Ectodermal cell (in vitro differentiated cells): ENCODE results near the gene ZCCHC24.

Source experiments
- H3K27ac ChIP-seq: 2 replicates; pipeline ENCODE4 v1.7.0; 2013; ENCODE audit warnings: mild to moderate bottlenecking, low read depth, low read length; ENCODE audit not compliant: insufficient read depth, poor library complexity, severe bottlenecking
- H3K27me3 ChIP-seq: 2 replicates; pipeline ENCODE4 v1.7.0; 2013; ENCODE audit warnings: mild to moderate bottlenecking, low read length; ENCODE audit not compliant: insufficient read depth, control insufficient read depth, poor library complexity, severe bottlenecking
- H3K36me3 ChIP-seq: one replicate; pipeline ENCODE4 v1.7.0; 2013; ENCODE audit warnings: low read length; ENCODE audit not compliant: control insufficient read depth, insufficient read depth
- H3K4me1 ChIP-seq: one replicate; pipeline ENCODE4 v1.7.0; 2013; ENCODE audit warnings: low read length; ENCODE audit not compliant: control insufficient read depth, insufficient read depth
- H3K4me3 ChIP-seq: 2 replicates; pipeline ENCODE4 v1.7.0; 2013; ENCODE audit warnings: low read depth, low read length, control low read depth; ENCODE audit not compliant: insufficient read depth
- H3K9me3 ChIP-seq: 2 replicates; pipeline ENCODE4 v1.7.0; 2013; ENCODE audit warnings: mild to moderate bottlenecking, low read length, moderate library complexity; ENCODE audit not compliant: control insufficient read depth
- WGBS, 2 experiments: methylation state at CpG; one replicate each; pipeline ENCODE4 v1.1.7; 2013; ENCODE audit warnings: missing lambda C conversion rate in 2 of 2; 5-methylcytosine and 5-hydroxymethylcytosine counted together

The ZCCHC24 gene

DNA sequence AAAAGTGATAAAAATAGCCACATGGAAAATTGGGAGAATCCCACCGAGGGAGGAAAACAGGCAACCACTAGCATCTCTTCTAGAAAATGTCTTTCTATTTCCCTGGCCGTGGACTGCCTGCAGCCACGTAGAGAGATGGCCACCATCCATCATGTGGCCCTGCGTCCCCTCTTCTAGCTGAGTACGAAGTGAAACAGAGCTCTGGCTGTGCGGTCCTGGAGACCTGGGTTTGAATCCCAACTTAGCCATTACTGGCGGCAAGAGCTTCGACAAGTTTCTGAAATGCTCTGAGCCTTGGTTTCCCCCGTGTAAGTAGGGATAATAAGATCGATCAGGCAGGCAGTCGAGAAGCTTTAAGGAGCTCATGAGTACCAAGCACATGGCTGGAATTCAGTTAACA lies 32.9 kb downstream of the ZCCHC24 start:
- Histone ChIP-seq H3K27me3 (no peaks in the 10 kb centered on the region), H3K4me1 (peaks cover 7% of the 10 kb centered on the region), H3K4me3 (no peak overlapping the region), H3K36me3 (no peaks in the 10 kb centered on the region), H3K27ac (no peak overlapping the region), H3K9me3 (no peaks in the 10 kb centered on the region)
- 95 to 96% methylated on average over 11 of the region's 11 CpGs for whole genome bisulfite sequencing, 2 experiments

DNA sequence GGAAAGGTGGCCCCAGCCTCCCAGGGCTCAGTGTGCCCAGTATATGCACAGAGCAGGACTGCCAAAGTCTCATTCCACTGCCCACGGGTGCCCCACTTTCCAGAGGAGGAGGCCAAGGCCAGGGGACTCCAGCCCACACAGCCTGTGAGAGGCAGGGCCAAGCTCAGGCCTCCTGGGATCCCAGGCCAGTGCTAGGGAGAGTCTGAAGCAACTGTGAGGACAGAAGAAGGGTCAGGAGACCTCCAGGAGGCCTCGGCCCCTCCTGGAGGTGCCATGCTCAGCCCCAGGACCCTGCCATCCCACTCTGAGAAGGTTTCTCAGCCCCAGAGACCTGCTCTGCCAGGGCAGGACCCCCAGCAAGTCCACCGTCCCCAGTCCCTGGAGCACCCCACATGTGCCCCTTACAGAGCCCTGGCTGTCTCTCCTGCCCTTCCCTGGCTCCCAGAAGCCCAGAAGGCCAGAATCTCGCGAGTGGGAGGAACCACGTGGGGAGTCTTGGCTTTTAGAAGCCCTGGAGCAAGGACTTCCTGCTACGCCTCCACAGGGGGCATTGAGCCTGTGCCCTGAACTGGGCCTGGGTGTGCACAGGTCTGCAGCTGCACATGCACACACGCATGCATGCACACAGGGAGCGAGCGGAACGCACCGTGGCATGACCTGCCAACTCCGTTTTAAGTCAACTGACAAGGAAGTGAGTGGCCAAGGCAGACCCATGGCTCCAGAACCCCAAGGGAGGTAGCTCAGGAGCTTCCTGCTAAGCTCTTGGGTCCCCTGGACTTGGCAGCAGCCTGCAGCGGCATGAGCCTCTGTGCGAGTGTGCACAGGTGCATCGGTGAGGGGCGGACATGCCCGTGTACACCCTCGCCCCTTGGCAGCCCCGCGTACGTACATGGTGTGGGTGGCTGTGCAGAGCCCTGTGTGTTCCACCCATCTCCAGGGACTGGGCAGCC lies 33.6 kb downstream of the ZCCHC24 start:
- H3K36me3 ChIP-seq = no peaks in the 10 kb centered on the region
- H3K4me1 ChIP-seq = peaks cover 14% of the 10 kb centered on the region
- no peak overlapping the region for H3K27ac ChIP-seq
- H3K27me3 ChIP-seq = no peaks in the 10 kb centered on the region
- H3K4me3 ChIP-seq = no peak overlapping the region
- H3K9me3 ChIP-seq = no peaks in the 10 kb centered on the region
- 91% methylated on average over 22 of the region's 22 CpGs for WGBS, 2 experiments

DNA sequence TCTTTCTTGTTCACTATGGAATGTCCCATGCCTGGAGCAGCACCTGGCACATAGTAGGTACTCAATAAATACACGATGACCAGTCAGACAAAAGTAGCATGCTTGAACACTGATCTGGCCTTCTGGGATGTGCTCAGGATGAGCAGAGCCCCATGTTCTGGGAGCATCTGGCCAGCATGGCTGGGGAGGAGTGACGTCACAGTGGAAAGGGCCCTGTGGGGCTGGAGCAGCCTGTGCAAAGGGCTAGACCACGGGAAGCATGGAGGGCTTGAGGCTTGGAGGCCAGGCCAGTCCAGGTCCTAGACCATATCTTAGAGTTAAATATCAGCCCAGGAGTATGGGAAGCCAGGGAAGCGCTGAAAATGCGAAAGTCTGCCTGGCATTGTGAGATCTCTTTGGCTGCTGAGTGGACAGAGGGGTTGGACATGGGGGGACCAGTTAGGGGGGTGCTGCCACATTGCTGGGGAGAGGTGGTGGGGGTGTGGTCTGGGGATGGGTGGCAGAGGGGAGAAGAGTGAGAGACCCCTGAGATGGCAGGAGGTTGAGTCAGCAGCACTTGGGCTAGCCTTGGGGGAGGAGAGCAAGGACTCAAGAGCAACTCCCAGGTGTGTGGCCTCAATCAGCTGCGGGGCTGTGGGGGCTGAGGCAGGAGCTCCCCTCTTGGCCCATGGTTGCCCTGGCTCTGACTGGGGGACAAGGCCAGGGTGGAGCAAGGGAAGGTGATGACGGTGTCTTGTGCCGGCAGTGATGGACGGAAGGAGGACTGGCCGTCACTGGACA lies 34.9 kb downstream of the ZCCHC24 start:
- H3K27me3 ChIP-seq = no peaks in the 10 kb centered on the region
- peaks cover 26% of the 10 kb centered on the region for H3K4me1 ChIP-seq
- 95% methylated on average over 10 of the region's 10 CpGs for WGBS, 2 experiments
- no peaks in the 10 kb centered on the region for H3K36me3 ChIP-seq
- no peaks in the 10 kb centered on the region for H3K9me3 ChIP-seq
- no peak overlapping the region for H3K27ac ChIP-seq
- no peak overlapping the region for H3K4me3 ChIP-seq

DNA sequence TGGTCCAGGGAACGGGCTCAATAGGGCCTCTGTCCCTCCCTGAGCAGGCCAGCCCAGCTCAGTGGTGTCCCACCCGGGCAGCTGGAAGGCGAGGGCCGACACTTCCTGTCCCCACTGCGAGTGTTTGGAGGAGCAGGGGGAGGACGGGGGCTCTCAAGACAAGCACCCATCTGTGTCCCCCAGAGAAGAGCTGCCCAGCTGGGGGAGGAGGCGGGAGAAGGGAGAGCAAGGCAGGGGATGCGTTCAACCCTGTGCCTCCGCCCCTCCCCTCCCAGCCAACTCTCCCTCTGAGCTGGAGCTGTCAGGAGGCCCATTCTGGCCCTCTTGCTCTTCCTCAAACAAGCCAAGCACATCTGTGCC lies 35.7 kb downstream of the ZCCHC24 start:
- Histone ChIP-seq H3K4me3 (no peak overlapping the region), H3K27ac (no peak overlapping the region)

DNA sequence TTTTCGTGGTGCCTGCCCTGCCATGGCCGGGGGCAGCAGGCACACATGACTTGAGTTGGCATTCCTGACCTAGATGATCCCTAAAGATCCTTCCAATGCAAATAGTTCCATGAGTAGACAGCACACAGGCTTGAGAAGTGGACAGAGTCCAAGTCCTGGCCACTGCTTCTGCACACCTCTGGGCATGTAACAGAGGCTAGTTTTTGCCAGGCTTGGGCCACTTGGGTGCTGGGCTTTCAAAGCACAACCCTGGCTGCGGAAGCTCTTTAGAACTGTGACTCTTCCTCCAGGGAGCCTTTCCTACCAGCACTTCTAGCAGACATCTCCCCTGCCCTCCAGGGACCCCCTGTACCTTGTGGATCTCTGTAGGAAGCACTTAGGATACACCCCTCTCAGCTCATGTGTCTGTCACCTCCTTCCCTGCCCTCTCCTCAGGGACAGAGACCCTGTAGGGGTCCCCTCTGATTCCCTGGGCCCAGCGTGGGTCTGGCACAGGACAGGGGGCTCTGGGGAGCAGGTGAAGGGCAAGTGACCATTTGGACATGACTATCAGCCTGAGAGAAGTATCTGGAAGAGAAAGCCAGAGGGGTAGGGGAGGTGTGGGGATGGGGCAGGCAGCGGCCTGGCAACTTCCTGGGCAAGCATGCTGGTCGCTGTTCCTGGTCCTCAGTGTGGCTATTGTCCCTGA lies 36.2 kb downstream of the ZCCHC24 start:
- Histone ChIP-seq H3K4me3 (no peak overlapping the region), H3K27ac (no peak overlapping the region), H3K36me3 (no peaks in the 10 kb centered on the region), H3K9me3 (no peaks in the 10 kb centered on the region), H3K27me3 (no peaks in the 10 kb centered on the region), H3K4me1 (peaks cover 40% of the 10 kb centered on the region)
- WGBS, 2 experiments = 77 to 84% methylated on average over 6 of the region's 6 CpGs

More for the DNA sequence above, 35.7 kb downstream of the ZCCHC24 start:
- H3K4me1 ChIP-seq = peaks cover 34% of the 10 kb centered on the region
- H3K27me3 ChIP-seq = no peaks in the 10 kb centered on the region
- no peaks in the 10 kb centered on the region for H3K36me3 ChIP-seq
- WGBS, 2 experiments = 73 to 74% methylated on average over 9 of the region's 9 CpGs
- no peaks in the 10 kb centered on the region for H3K9me3 ChIP-seq

DNA sequence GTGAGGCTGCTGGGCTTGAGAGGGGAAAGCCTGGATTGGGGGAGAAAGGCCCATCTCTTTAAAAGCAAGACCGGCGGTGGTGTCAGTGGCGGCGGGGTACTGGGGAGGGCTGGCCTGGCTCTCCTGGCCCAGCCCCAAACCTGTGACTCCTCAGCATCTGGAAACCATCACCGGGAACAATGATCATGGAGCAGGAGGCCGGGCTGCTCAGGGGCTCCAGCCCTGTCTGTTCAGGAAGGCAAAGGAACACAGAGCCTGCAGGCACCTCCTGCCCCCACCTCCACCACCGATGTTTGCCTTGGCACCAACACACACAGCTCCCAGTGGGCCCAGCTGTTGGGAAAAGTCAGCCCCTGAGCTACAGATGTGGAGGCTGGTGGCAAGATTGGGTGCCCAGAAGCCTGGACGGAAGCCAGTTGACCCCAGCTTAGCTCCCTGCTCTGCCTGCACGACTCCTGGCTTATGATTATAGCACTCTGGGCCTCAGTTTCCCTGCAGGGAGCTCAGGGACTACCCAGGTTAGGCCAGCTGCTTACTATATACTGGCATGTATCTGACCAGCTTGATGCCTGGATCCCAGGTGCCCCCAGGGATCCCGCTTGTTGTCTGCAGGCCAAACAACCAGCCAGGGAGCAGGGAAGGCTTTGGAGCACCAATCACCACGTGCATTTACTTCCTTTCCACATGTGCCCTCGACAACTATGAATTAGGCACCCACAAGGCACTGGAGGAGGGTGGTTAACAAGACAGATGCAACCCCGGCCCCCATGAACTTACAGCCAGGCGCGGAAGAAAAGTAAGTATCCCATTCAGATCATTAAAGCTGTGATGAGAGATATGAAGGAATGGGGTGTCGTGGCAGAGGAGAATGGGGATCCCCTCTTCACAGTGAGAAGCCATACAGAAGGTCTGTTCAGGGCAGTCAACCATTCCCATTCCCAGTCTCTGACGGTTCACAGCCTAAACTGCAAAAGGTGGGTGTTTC lies 37.3 kb downstream of the ZCCHC24 start:
- H3K4me3 ChIP-seq = no peak overlapping the region
- no peaks in the 10 kb centered on the region for H3K36me3 ChIP-seq
- no peaks in the 10 kb centered on the region for H3K27me3 ChIP-seq
- H3K9me3 ChIP-seq = no peaks in the 10 kb centered on the region
- WGBS, 2 experiments = 91 to 93% methylated on average over 17 of the region's 17 CpGs
- H3K27ac ChIP-seq = no peak overlapping the region
- peaks cover 51% of the 10 kb centered on the region for H3K4me1 ChIP-seq

DNA sequence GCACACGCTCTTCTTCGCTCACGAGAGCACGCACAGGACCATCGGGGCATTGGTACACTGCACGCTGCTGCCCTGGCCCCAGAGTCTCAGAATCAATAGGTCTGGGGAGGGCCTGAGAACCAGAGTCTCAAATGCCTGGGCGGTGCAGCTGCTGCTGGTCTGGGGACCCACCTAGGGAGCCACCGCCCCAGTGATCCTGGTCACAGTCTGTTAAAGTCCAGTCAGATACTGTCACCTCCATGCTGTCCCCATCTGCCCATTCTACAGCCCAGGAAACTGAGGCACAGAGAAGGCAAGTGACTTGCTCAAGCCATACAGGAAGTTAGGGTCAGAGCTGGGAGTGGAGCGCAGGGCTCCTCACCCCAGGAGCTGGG lies 38.0 kb downstream of the ZCCHC24 start:
- H3K4me1 ChIP-seq = peaks cover 57% of the 10 kb centered on the region
- 91 to 94% methylated on average over 9 of the region's 9 CpGs for WGBS, 2 experiments
- H3K27ac ChIP-seq = no peak overlapping the region

DNA sequence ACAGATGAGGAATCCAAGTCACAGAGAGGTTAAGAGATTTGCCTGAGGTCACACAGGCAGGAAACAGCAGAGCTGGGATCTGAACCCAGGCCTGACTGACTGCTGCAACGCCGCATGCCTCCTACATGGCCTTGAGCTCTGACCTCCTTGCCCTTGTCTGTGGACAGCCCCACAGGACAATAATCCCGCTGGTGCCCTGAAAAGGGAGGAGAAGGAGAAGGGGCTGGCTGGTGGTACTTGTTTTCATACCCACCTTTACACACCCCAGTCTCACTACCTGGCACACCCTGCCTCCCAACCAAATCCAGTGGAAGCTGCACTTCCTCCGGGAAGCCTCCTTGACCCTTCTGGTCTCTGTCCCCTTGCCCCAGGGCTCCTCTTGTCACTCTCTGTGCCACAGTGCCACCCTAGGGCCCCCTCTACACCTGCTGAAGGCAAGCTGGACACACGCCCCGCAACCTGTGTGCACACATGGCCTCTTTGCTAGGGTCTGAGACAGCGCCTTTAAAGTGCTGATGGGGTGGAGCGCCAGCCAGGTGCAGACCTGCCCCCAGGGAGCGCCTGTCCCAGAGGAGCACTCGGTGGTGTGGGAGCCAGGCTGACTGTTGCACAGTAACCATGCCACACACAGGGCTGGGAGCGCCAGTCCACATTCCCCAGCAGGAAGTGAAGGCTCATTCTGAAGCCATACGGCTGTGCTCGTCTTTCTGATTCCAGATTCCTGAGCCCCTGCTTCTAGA lies 38.6 kb downstream of the ZCCHC24 start:
- WGBS, 2 experiments = 75 to 76% methylated on average over 13 of the region's 13 CpGs
- H3K36me3 ChIP-seq = no peaks in the 10 kb centered on the region
- peaks cover 59% of the 10 kb centered on the region for H3K4me1 ChIP-seq
- no peaks in the 10 kb centered on the region for H3K9me3 ChIP-seq
- H3K27ac ChIP-seq = no peak overlapping the region
- H3K4me3 ChIP-seq = no peak overlapping the region
- H3K27me3 ChIP-seq = no peaks in the 10 kb centered on the region

More for the DNA sequence above, 38.0 kb downstream of the ZCCHC24 start:
- Histone ChIP-seq H3K4me3 (no peak overlapping the region), H3K27me3 (no peaks in the 10 kb centered on the region), H3K9me3 (no peaks in the 10 kb centered on the region), H3K36me3 (no peaks in the 10 kb centered on the region)

DNA sequence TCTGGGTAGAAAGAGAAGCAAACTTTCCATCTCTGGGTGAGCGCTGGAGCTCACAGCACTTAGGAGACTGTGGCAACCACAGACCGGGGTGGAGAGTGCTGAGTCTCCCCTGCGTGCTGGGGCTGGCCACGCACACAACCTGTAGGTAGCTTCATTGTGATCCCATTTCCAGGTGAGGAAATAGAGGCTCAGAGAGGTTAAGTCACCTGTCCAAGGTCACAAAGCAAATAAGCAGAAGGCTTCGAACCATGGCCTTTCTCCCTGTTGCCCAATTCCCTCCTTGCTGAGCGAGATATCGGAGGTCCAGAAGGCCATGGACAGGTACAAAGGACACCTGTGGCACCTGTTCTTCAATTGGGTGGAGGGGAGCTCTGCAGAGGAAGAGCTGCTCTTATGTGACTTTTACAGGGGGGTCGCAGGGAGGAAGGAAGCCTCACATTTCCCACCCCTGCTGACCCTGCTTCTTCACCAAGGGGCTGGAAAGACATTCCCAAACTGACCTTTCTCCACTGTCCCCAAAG lies 39.4 kb downstream of the ZCCHC24 start:
- WGBS, 2 experiments = 67 to 68% methylated on average over 8 of the region's 8 CpGs
- Histone ChIP-seq H3K27ac (no peak overlapping the region), H3K4me1 (peaks cover 63% of the 10 kb centered on the region), H3K4me3 (no peak overlapping the region), H3K36me3 (no peaks in the 10 kb centered on the region), H3K9me3 (no peaks in the 10 kb centered on the region), H3K27me3 (no peaks in the 10 kb centered on the region)
